ENCODE data around the gene TMEM266.
"Not testable (repeated sequence)": the region's sequence is repeated elsewhere in the genome, so short reads cannot be mapped to it uniquely, and the experiment has no call there.

The TMEM266 gene

GRCh38 chr15:76059320-76060117 lies at the start of gene TMEM266:
Gene TMEM266 (plus strand): TSS chr15:76059985. CDS start chr15:76134264, 74,279 bp downstream.
- no peak for DNase-seq (ENCODE audit: low read depth in 1 of 2, low spot score in 1 of 2)

GRCh38 chr15:76010613-76011012 lies 49.2 kb upstream of the TMEM266 start:
- no peak for DNase-seq (ENCODE audit: low read depth in 1 of 2, low spot score in 1 of 2)

GRCh38 chr15:76011627-76012551 lies 47.9 kb upstream of the TMEM266 start, which contains the start of gene NRG4:
Gene NRG4 (minus strand): TSS chr15:76012424. CDS start chr15:76011230, 1,194 bp downstream.
- DNase-seq (ENCODE audit: low read depth in 1 of 2, low spot score in 1 of 2) = no peak

DNA sequence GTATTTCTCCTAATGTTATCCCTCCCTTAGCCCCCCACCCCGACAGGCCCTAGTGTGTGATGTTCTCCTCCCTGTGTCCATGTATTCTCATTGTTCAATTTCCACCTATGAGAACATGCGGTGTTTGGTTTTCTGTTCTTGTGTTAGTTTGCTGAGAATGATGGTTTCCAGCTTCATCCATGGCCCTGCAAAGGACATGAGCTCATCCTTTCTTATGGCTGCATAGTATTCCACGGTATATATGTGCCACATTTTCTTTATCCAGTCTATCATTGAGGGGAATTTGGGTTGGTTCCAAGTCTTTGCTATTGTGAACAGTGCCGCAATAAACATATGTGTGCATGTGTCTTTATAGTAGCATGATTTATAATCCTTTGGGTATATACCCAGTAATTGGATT lies 46.3 kb upstream of the TMEM266 start:
- not testable (repeated sequence) for DNase-seq (ENCODE audit: low read depth in 1 of 2, low spot score in 1 of 2)

DNA sequence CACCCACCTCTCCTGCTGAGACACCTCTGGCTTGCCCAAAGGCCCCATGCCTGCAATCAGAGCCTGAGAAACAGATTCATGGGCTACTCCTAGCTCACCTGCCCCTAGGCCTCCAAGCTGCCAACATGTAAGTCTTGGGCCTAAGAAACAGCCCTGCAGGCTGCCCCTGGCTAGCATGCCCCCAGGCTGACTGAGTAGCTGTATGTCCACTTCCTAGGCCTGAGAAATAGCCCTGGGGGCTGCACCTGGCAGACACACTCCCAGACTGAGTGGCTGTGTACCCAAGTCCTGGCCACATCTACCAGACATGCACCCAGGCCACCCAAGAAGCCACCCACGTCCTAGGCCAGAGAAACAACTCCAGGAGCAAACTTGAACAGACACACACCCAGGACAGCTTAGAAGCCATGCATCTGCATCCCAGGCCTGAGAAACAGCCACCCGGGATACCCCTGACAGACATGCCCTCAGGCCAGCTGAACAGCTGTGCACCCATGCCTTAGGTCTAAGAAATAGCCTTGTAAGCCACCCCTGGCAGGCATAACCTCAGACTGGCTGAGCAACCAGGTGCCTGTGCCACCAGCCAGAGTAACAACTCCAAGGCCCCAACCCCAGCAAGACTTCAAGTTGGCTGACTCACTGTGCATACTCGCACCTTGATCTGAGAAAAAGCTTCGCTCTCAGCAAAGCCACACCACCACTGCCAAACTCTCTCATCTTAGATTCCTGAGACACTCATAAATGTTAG lies 35.6 kb upstream of the TMEM266 start:
- DNase-seq (ENCODE audit: low read depth in 1 of 2, low spot score in 1 of 2) = no peak

- no peak for DNase-seq (ENCODE audit: low read depth in 1 of 2, low spot score in 1 of 2)
These were observed 27.7 kb upstream of the TMEM266 start for GRCh38 chr15:76032046-76032445.

DNA sequence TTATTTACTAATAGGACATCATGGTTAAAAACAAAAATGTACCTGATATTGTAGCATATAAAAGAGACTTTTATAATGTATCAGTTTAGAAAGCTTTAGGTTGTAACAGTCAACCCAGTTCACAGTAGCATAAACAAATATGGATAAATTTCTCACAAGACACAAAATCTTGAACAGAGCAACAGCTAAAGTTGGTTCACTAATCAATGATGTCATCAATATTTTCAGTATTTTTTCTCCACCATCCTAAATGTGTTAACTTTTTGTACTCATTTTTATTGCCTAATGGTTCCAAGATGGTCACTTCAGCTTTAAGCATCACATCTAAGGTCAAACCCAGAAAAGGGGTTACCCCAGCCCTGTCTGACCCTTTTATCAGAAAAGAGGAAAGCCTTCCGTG lies 26.3 kb upstream of the TMEM266 start:
- DNase-seq (ENCODE audit: low read depth in 1 of 2, low spot score in 1 of 2) = no peak

DNA sequence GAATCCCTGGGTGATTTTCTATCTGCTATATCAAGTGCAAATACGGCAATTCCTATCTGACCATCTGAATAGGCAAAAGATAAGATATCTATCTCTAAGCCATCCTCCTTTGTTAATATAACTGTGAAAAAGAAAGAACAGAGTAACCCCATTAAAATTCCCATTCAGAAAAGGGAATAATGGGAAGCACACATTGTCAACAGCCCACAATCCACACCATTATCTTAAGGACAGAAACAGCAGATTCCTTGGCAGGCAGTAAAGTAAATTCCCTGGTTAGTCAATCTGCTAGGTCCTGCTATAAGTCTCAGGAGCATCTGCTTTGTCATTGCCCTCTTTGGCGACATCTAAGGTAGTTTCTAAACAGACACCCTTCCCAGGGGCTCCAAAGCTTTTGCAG lies 25.7 kb upstream of the TMEM266 start:
- no peak for DNase-seq (ENCODE audit: low read depth in 1 of 2, low spot score in 1 of 2)

- no peak for DNase-seq (ENCODE audit: low read depth in 1 of 2, low spot score in 1 of 2)
These were observed 24.2 kb upstream of the TMEM266 start for GRCh38 chr15:76035593-76035992.

DNA sequence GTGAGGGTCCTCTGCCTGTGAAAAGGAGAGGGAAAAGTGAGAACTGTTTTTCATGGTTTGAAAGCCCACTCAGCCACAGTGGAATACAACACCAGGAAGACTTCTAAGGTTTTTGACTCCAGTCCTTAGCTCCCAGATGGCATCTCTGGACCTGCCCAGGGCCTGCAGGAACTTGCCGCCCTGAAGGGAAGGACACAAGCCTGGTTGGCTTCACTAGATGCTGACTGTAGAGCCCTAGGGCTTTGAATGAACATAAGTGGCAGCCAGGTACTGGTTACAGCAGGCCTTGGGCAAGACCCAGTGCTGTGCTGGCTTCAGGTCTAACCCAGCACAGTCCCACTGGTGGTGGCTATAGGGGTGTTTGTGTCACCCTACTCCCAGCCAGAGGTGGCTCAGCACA lies 21.3 kb upstream of the TMEM266 start:
- DNase-seq (ENCODE audit: low read depth in 1 of 2, low spot score in 1 of 2) = no peak

GRCh38 chr15:76054201-76054600 lies 5.6 kb upstream of the TMEM266 start:
- DNase-seq (ENCODE audit: low read depth in 1 of 2, low spot score in 1 of 2) = not testable (repeated sequence)

DNA sequence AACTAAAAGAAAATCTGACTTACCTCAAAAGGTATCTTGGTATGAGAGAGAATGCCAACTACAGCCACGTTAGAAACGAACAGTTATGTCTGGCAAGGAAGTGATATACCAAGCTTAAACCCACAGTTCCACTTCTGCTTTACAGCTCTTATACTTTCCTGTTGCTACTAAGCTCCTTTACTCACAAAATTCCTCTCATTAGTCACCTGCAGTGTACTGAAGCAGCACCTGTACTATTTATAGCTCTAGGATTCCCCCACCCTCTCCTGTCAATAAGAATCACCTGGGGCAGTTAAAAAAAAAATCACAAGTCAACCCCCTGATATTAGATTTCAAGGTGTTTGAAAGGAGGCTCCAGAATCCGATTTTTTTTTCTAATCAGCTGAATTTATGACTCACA lies 2.9 kb upstream of the TMEM266 start:
- no peak for DNase-seq (ENCODE audit: low read depth in 1 of 2, low spot score in 1 of 2)

GRCh38 chr15:76057332-76058000 lies 2.3 kb upstream of the TMEM266 start:
- DNase-seq (ENCODE audit: low read depth in 1 of 2, low spot score in 1 of 2) = no peak

- DNase-seq (ENCODE audit: low read depth in 1 of 2, low spot score in 1 of 2) = no peak
These were observed 968 bp upstream of the TMEM266 start for GRCh38 chr15:76058714-76059319.

DNA sequence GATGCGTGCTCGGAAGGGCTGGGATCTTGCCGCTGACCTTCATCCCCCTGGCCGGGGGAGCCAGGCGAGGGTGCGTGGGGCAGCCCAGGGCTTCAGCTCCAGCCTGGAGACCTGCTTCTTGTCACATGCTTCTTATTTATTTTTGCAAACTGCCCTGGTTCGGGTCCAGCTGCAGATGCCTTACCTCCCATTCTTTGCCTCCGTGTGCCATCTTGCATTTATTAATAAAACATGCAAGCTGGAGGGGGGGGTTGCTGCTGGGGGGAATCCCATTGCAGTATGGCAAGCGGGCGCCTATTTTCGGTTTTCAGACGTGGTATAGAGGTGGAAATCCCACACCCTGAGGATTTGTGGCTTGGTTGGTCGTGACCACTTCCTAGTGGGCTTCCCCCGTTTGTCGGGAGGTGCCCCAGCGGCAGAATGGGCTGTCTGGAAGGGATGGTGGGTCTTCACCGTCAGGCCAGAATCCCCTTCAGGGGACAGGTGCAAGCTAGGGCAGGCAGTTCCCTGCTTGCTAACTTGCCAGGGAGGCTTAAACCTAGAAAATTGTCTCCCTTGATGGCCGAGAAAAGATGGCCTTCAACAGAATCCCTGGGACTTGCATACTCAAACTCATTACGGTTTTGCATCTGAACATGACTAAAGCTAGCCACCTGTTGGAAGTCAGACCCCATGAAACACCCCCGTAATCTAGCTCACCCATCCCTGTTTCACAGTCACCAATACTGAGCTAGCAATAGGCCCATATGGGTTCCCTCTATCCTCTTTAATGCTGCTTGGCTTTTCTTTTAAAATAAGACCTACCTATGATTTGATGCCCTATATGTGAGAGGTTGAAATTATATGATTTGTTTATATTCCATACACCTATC lies 569 bp downstream of the TMEM266 start:
- DNase-seq (ENCODE audit: low read depth in 1 of 2, low spot score in 1 of 2) = no peak

DNA sequence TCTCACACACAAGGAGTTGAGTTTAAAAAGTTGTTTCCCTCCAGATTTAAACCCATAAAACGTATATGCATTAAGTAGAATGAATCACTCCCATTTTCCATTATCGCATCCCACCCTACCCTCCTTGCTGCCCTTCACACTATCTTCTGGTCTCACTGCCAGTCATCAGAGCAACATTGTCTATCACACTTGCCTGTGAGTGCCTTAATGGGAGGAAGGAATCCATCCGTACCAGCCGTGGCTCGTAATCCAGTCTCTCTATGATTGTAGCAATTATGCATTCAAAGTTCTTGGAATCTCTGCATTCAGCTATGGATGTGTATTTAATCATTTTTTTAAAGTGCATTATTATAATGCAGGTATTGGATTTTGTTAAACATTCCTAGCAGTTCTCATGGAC lies 1.9 kb downstream of the TMEM266 start:
- no peak for DNase-seq (ENCODE audit: low read depth in 1 of 2, low spot score in 1 of 2)

DNA sequence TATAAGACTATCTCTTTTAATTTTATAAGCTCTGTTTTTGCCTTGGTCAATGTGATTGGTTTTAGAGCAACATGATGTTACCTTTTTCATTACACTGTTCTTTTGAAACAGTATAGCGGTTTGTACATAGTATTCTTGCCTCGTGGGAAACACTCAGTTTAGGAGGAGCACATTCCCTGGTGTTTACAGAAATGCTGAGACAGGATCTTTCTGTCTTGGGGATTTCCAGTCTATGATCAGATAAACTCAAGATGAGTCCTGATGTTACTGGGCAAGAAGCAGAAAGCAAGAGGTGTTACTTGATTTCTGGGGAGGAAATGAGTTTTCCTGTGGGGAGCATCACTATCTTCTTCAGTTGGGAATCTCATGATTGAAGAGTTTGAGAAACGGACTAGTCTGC lies 2.5 kb downstream of the TMEM266 start:
- DNase-seq (ENCODE audit: low read depth in 1 of 2, low spot score in 1 of 2) = no peak

DNA sequence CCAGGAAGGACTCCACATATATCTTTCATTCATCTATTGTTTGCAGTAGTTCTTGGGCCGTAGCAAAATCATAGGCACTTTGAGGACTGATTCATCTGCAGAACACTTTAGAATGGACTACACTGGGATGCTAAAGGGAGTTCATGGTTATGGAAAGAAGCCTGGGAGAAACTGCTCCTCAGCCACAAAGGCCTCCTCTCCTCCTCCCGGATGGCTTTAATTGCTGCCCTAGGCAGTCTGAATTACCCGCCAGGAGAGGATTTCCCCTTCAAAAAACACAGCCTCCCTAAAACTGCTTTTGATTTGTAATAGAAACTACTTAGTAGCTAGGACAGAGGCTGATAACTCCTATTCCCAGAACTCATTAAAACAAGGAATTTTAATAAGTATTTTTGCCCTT lies 4.6 kb downstream of the TMEM266 start:
- DNase-seq (ENCODE audit: low read depth in 1 of 2, low spot score in 1 of 2) = no peak

GRCh38 chr15:76065245-76065644 lies 5.5 kb downstream of the TMEM266 start:
- no peak for DNase-seq (ENCODE audit: low read depth in 1 of 2, low spot score in 1 of 2)
